Measurements from ENCODE around the gene UPK1A. TPM values are rescaled to one million over a fixed set of nuclear protein-coding genes. Genes with fewer than 3 reads are reported as not detected.

Gene UPK1A
- total and polyA plus RNA-seq, 4 experiments from 2014 or later = 0.55 to 0.72 TPM; not detected in 2

DNA sequence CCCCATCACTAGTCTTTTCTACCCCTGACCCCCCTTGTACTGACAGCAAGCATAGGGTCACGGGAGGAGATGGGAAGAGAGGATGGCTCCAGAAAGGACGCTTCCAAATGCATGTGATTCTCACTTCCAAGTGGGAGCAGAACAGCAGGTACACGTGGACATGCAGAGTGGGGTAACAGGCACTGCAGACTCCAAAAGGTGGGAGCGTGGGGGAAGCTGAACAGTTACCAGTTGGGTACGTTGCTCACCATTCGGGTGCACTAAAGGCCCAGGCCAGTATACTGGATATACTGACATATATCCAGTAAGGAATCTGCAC lies 27.0 kb upstream of the UPK1A start:
- H3K9me3 Mint-ChIP-seq = no peaks in the 10 kb centered on the region
- H3K4me1 Mint-ChIP-seq = peaks cover 2 to 17% (median 9%) of the 10 kb centered on the region in 4 donors
- Histone ChIP-seq H3K27me3 (ENCODE audit: insufficient read depth, low read length) (no peaks in the 10 kb centered on the region), H3K36me3 (ENCODE audit: insufficient read depth, low read length) (peaks cover 27% of the 10 kb centered on the region), H3K4me3 (ENCODE audit: low read length in 2 of 2) (no peak overlapping the region), H3K4me1 (ENCODE audit: insufficient read depth, low read length) (peaks cover 21% of the 10 kb centered on the region), H3K27ac (ENCODE audit: low read depth, low read length) (no peak overlapping the region), H3K9me3 (ENCODE audit: control insufficient read depth in 1 of 2, low read length in 2 of 2) (no peaks in the 10 kb centered on the region)
- ChIA-PET POLR2A (ENCODE audit: partially characterized antibody) (no interaction called here), CTCF (ENCODE audit: partially characterized antibody) (interaction anchor here (1.9 kb wide), 1 partner anchor 9 kb away, joined by 6 read pairs; the partner anchor contains the start of gene COX6B1)
- H3K36me3 Mint-ChIP-seq = peaks cover 22 to 32% of the 10 kb centered on the region in 2 donors
- peak overlapping the region in 3 of 7 donors; percentile 43 to 83 (median 55) for H3K27ac Mint-ChIP-seq
- DNase-seq = no peak
- intact Hi-C loops (cut with micrococcal nuclease) = no loop called here
- no peaks in the 10 kb centered on the region for H3K27me3 Mint-ChIP-seq
- H3K4me3 Mint-ChIP-seq = no peak overlapping the region

DNA sequence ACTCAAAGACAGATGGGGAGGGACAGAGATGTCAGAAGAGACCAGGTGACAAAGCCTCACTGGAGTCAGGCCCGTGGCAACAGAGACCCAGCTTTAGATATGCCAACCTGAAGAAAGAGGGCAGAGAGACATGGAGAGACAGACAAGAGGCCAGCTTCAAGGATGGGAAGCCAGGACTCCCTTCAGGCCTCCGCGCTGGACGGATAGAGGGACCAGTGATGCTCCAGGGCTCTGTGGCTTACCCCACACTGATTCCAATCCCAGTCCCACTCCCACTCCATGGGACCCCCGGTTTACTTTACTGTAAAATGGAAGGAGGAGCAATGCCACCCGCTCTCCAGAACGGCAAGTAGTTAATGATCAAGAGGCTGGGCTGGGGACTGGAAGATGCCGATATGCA lies 26.5 kb upstream of the UPK1A start:
- no peak overlapping the region for H3K4me3 ChIP-seq (ENCODE audit: low read length in 2 of 2)
- Mint-ChIP-seq H3K4me1 (peaks cover 4 to 22% (median 12%) of the 10 kb centered on the region in 4 donors), H3K9me3 (no peaks in the 10 kb centered on the region), H3K27ac (peak overlapping the region in 2 of 7 donors; percentile 0 to 55), H3K4me3 (peak overlapping the region in 1 of 8 donors; percentile 30), H3K36me3 (peaks cover 19 to 29% of the 10 kb centered on the region in 2 donors), H3K27me3 (no peaks in the 10 kb centered on the region)
- peaks cover 24% of the 10 kb centered on the region for H3K36me3 ChIP-seq (ENCODE audit: insufficient read depth, low read length)
- no peak overlapping the region for H3K27ac ChIP-seq (ENCODE audit: low read depth, low read length)
- ChIA-PET POLR2A (ENCODE audit: partially characterized antibody) (no interaction called here), CTCF (ENCODE audit: partially characterized antibody) (no interaction called here)
- no peaks in the 10 kb centered on the region for H3K9me3 ChIP-seq (ENCODE audit: control insufficient read depth in 1 of 2, low read length in 2 of 2)
- no peaks in the 10 kb centered on the region for H3K27me3 ChIP-seq (ENCODE audit: insufficient read depth, low read length)
- intact Hi-C loops (cut with micrococcal nuclease) = no loop called here
- peaks cover 24% of the 10 kb centered on the region for H3K4me1 ChIP-seq (ENCODE audit: insufficient read depth, low read length)
- DNase-seq = no peak

DNA sequence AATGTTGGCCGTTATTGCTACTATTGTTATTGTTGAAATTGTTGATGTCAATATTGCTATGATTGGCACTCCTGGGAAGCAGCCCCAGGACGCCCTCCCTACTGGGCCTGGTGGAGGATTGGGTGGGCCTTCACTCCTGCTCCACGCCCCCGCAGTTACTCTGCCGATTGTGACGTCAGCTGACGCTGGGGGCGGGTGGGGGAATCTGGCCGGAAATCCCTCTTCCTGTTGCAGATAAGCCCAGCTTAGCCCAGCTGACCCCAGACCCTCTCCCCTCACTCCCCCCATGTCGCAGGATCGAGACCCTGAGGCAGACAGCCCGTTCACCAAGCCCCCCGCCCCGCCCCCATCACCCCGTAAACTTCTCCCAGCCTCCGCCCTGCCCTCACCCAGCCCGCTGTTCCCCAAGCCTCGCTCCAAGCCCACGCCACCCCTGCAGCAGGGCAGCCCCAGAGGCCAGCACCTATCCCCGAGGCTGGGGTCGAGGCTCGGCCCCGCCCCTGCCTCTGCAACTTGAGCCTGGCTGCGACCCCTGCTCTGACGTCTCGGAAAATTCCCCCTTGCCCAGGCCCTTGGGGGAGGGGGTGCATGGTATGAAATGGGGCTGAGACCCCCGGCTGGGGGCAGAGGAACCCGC lies 24.7 kb upstream of the UPK1A start, which contains the start of gene ETV2:
ETV2 (plus strand) TSS at position 231 of the 637 bp plus-strand sequence. CDS start 716 bp downstream, outside the sequence.
- ChIA-PET CTCF (ENCODE audit: partially characterized antibody) (no interaction called here), POLR2A (ENCODE audit: partially characterized antibody) (interaction anchor here (2.5 to 5.0 kb wide), 3 partner anchors 11 to 31 kb away, joined by 12 to 51 read pairs (median 45); partner anchors contain the start of genes HAUS5 and RBM42)
- no peak within 1 kb of the TSS for H3K27ac ChIP-seq (ENCODE audit: low read depth, low read length)
- no peaks in the 10 kb centered on the region for H3K9me3 Mint-ChIP-seq
- peaks cover 11 to 35% (median 20%) of the 10 kb centered on the region in 4 donors for H3K4me1 Mint-ChIP-seq
- no peaks in the 10 kb centered on the region for H3K9me3 ChIP-seq (ENCODE audit: control insufficient read depth in 1 of 2, low read length in 2 of 2)
- intact Hi-C loops (cut with micrococcal nuclease) = no loop called here
- H3K27me3 ChIP-seq (ENCODE audit: insufficient read depth, low read length) = no peaks in the 10 kb centered on the region
- H3K4me3 ChIP-seq (ENCODE audit: low read length in 2 of 2) = no peak within 1 kb of the TSS
- no peaks in the 10 kb centered on the region for H3K27me3 Mint-ChIP-seq
- peaks cover 10 to 15% of the 10 kb centered on the region in 2 donors for H3K36me3 Mint-ChIP-seq
- peaks cover 31% of the 10 kb centered on the region for H3K4me1 ChIP-seq (ENCODE audit: insufficient read depth, low read length)
- DNase-seq = peak in 1 of 5 donors; percentile 60
- peaks cover 11% of the 10 kb centered on the region for H3K36me3 ChIP-seq (ENCODE audit: insufficient read depth, low read length)
- peak within 1 kb of the TSS; percentile 21 to 90 (median 70) for H3K4me3 Mint-ChIP-seq
- peak within 1 kb of the TSS in 6 of 7 donors; percentile 48 to 72 (median 58) for H3K27ac Mint-ChIP-seq

DNA sequence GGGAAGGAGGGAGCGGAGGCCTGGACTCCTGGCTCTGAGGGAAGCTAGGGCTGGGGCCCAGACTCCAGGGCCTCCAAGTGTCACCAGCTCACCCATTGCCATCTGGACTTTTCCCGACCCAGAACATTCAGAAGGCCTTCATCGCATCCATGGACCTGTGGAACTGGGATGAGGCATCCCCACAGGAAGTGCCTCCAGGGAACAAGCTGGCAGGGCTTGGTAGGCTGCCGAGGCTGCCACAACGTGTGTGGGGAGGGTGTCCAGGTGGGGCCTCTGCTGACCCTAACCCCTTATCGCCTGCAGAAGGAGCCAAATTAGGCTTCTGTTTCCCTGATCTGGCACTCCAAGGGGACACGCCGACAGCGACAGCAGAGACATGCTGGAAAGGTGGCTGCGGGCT lies 24.0 kb upstream of the UPK1A start:
- no peaks in the 10 kb centered on the region for H3K9me3 Mint-ChIP-seq
- H3K27ac ChIP-seq (ENCODE audit: low read depth, low read length) = no peak overlapping the region
- peaks cover 4 to 8% of the 10 kb centered on the region in 2 donors for H3K36me3 Mint-ChIP-seq
- peak overlapping the region in 2 of 7 donors; percentile 48 for H3K27ac Mint-ChIP-seq
- H3K27me3 Mint-ChIP-seq = no peaks in the 10 kb centered on the region
- H3K9me3 ChIP-seq (ENCODE audit: control insufficient read depth in 1 of 2, low read length in 2 of 2) = no peaks in the 10 kb centered on the region
- peak overlapping the region; percentile 21 to 90 (median 68) for H3K4me3 Mint-ChIP-seq
- ChIA-PET CTCF (ENCODE audit: partially characterized antibody) (interaction anchor here (1.0 kb wide), 1 partner anchor 500 kb away, joined by 3 read pairs; no protein-coding TSS in a partner anchor), POLR2A (ENCODE audit: partially characterized antibody) (interaction anchor here (0.7 to 5.0 kb wide), 5 partner anchors 12 to 312 kb away, joined by 3 to 51 read pairs (median 12); partner anchors contain the start of genes HAUS5 and RBM42)
- H3K36me3 ChIP-seq (ENCODE audit: insufficient read depth, low read length) = peaks cover 4% of the 10 kb centered on the region
- H3K4me1 Mint-ChIP-seq = peaks cover 12 to 38% (median 21%) of the 10 kb centered on the region in 4 donors
- peaks cover 31% of the 10 kb centered on the region for H3K4me1 ChIP-seq (ENCODE audit: insufficient read depth, low read length)
- H3K4me3 ChIP-seq (ENCODE audit: low read length in 2 of 2) = no peak overlapping the region
- H3K27me3 ChIP-seq (ENCODE audit: insufficient read depth, low read length) = no peaks in the 10 kb centered on the region
- DNase-seq = no peak
- intact Hi-C loops (cut with micrococcal nuclease) = no loop called here

DNA sequence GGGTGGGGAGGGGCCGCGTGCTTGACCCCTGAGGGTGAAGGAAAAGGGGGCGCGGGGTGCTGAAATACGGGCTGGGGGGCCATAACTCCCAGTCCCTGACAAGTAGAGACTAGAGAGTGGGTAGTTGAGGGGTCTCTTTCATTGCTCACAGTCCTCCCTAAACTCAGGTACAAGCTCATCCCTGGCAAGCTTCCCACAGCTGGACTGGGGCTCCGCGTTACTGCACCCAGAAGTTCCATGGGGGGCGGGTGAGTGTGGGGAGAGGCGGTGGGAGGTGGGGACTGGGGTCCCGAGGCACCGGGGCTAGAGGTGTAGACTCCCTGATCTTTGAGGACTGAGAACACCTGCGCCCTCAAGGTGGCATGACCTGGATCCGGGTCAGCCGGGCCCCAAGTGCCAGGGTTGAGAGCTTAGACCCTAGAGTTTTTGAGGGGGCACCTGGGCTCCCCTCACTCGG lies 23.5 kb upstream of the UPK1A start:
- Mint-ChIP-seq H3K36me3 (peaks cover 1 to 4% of the 10 kb centered on the region in 2 donors), H3K27me3 (no peaks in the 10 kb centered on the region), H3K4me3 (peak overlapping the region; percentile 61 to 92 (median 81)), H3K4me1 (peaks cover 12 to 39% (median 22%) of the 10 kb centered on the region in 4 donors), H3K27ac (peak overlapping the region in 2 of 7 donors; percentile 4 to 48), H3K9me3 (no peaks in the 10 kb centered on the region)
- Histone ChIP-seq H3K27ac (ENCODE audit: low read depth, low read length) (peak overlapping the region; percentile 76), H3K27me3 (ENCODE audit: insufficient read depth, low read length) (no peaks in the 10 kb centered on the region), H3K36me3 (ENCODE audit: insufficient read depth, low read length) (peaks cover 3% of the 10 kb centered on the region), H3K9me3 (ENCODE audit: control insufficient read depth in 1 of 2, low read length in 2 of 2) (no peaks in the 10 kb centered on the region), H3K4me3 (ENCODE audit: low read length in 2 of 2) (peak overlapping the region in 1 of 2 donors; percentile 91), H3K4me1 (ENCODE audit: insufficient read depth, low read length) (peaks cover 35% of the 10 kb centered on the region)
- CTCF ChIA-PET (ENCODE audit: partially characterized antibody) = interaction anchor here (1.0 to 1.1 kb wide), 2 partner anchors 13 to 501 kb away, joined by 3 read pairs; no protein-coding TSS in a partner anchor
- POLR2A ChIA-PET (ENCODE audit: partially characterized antibody) = interaction anchor here (0.7 to 5.0 kb wide), 8 partner anchors 12 to 311 kb away, joined by 3 to 51 read pairs (median 8); partner anchors contain the start of genes HAUS5, LIN37, PSENEN and RBM42
- intact Hi-C loops (cut with micrococcal nuclease) = no loop called here
- peak in 1 of 5 donors; percentile 50 for DNase-seq

DNA sequence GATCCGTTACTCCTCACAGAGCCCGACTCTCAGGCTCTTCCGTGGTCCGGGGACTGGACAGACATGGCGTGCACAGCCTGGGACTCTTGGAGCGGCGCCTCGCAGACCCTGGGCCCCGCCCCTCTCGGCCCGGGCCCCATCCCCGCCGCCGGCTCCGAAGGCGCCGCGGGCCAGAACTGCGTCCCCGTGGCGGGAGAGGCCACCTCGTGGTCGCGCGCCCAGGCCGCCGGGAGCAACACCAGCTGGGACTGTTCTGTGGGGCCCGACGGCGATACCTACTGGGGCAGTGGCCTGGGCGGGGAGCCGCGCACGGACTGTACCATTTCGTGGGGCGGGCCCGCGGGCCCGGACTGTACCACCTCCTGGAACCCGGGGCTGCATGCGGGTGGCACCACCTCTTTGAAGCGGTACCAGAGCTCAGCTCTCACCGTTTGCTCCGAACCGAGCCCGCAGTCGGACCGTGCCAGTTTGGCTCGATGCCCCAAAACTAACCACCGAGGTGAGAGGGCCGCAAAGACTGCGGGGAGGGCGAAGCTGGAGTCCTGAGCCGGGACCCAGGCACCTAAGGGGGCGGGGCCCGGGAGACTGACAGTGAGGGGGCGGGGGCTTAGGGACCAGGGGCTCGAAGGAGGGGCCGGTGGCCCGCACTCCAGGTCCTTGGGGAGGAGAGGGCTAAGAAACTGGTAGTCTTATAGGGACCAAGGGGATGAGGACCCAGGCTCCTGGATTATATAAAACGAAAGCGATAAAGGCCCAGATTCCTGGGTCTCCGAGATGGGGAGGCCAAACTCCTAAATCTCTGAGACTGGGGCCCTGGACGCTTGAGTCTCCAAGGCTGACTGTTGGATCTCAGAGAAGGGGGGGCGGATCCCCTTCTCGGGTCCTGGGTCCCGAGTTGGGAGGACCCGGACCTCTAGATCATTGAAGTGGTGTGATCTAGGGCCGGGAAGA lies 22.8 kb upstream of the UPK1A start:
- ChIA-PET CTCF (ENCODE audit: partially characterized antibody) (interaction anchor here (0.9 to 1.1 kb wide), 3 partner anchors 13 to 502 kb away, joined by 3 read pairs; no protein-coding TSS in a partner anchor), POLR2A (ENCODE audit: partially characterized antibody) (interaction anchor here (0.7 to 5.0 kb wide), 19 partner anchors 9 to 410 kb away, joined by 3 to 51 read pairs (median 4); partner anchors contain the start of genes HAUS5, LIN37, PSENEN and RBM42)
- H3K9me3 ChIP-seq (ENCODE audit: control insufficient read depth in 1 of 2, low read length in 2 of 2) = no peaks in the 10 kb centered on the region
- H3K27me3 Mint-ChIP-seq = no peaks in the 10 kb centered on the region
- H3K36me3 Mint-ChIP-seq = peaks cover 0 to 6% of the 10 kb centered on the region in 2 donors
- DNase-seq = peak; percentile 80 to 86 (median 82)
- H3K27ac ChIP-seq (ENCODE audit: low read depth, low read length) = peak overlapping the region; percentile 76
- peak overlapping the region; percentile 87 to 92 (median 90) for H3K4me3 Mint-ChIP-seq
- H3K4me1 Mint-ChIP-seq = peaks cover 12 to 46% (median 27%) of the 10 kb centered on the region in 4 donors
- peak overlapping the region; percentile 86 to 91 for H3K4me3 ChIP-seq (ENCODE audit: low read length in 2 of 2)
- intact Hi-C loops (cut with micrococcal nuclease) = loop anchor here (1.0 to 2.0 kb wide), 3 partner anchors 15 to 101 kb away; partner anchors contain the start of genes HAUS5, PSENEN and U2AF1L4
- no peaks in the 10 kb centered on the region for H3K36me3 ChIP-seq (ENCODE audit: insufficient read depth, low read length)
- no peaks in the 10 kb centered on the region for H3K27me3 ChIP-seq (ENCODE audit: insufficient read depth, low read length)
- no peaks in the 10 kb centered on the region for H3K9me3 Mint-ChIP-seq
- H3K27ac Mint-ChIP-seq = peak overlapping the region; percentile 88 to 96 (median 94)
- H3K4me1 ChIP-seq (ENCODE audit: insufficient read depth, low read length) = peaks cover 36% of the 10 kb centered on the region

All from CD4-positive, alpha-beta memory T cell (primary cell).